Right lobe of liver (tissue), 4 donors: ENCODE results near the gene GRAP.

Experiments
- POLR2A ChIP-seq: fragments of 450-650 bp; IDR thresholded peaks from one replicate; pipeline ENCODE4 v1.6.1; 2017; ENCODE audit warnings: antibody characterized with exemption, mild to moderate bottlenecking
- TF ChIP-seq, protein P1 (sequence below), 4 donors: fragments of 200-600 bp in 3 of 4; fragments of 450-650 bp in 1 of 4; IDR thresholded peaks; one replicate each; pipeline versions ENCODE4 v1.5.1 to v1.8.0; 2016 to 2022; ENCODE audit warnings: antibody characterized with exemption in 4 of 4, mild to moderate bottlenecking in 2 of 4
- donor health status: DM: no; HTN: no; CAD: no.
- donor health status: DM: no; HTN: no; CAD: no.
- donor health status: DM: no; HTN: yes; CAD: no.

DNA sequence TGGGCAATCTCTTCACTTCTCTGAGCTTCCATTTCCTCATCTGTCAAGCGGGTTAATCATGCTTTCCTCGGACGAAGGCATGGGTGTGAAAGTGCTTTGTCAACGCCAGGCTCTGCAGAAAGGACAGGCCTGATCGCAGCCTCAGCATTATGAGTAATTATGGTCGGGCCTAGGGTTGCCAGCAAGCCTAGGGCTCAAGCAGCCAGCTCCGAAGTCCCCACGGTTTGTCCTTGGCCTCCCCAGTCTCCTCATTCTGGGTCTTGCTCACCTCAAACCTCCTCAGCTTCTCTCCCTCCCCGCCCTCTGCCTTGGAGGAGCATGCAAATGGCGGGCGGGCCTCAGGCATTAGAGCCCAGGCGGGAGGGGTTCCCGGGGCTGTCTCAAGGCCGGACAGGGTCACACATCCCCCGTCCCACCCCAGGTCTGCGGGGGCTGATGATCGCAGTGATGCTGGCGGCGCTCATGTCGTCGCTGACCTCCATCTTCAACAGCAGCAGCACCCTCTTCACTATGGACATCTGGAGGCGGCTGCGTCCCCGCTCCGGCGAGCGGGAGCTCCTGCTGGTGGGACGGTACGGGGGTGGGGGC lies 32.0 kb downstream of the GRAP start:
- TF ChIP-seq, protein P1, sequence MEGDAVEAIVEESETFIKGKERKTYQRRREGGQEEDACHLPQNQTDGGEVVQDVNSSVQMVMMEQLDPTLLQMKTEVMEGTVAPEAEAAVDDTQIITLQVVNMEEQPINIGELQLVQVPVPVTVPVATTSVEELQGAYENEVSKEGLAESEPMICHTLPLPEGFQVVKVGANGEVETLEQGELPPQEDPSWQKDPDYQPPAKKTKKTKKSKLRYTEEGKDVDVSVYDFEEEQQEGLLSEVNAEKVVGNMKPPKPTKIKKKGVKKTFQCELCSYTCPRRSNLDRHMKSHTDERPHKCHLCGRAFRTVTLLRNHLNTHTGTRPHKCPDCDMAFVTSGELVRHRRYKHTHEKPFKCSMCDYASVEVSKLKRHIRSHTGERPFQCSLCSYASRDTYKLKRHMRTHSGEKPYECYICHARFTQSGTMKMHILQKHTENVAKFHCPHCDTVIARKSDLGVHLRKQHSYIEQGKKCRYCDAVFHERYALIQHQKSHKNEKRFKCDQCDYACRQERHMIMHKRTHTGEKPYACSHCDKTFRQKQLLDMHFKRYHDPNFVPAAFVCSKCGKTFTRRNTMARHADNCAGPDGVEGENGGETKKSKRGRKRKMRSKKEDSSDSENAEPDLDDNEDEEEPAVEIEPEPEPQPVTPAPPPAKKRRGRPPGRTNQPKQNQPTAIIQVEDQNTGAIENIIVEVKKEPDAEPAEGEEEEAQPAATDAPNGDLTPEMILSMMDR (IDR thresholded peaks at IDR 0.05): no peak
- no peak for TF ChIP-seq POLR2A
